Measurements from ENCODE around the gene AREL1. TPM values are rescaled to one million over a fixed set of nuclear protein-coding genes. Genes with fewer than 3 reads are reported as not detected.

Gene AREL1
- total RNA-seq, 1 experiment from 2014 or later, result 45.9 TPM

GRCh38 chr14:74656964-74657363 lies 55.9 kb downstream of the AREL1 start:
- Histone ChIP-seq H4K20me1 (ENCODE audit: insufficient read depth) (no peaks in the 10 kb centered on the region), H3K9me3 (ENCODE audit: control insufficient read depth in 1 of 2, insufficient read depth in 1 of 2, low read depth in 1 of 2, low read length in 2 of 2) (no peaks in the 10 kb centered on the region), H3K4me2 (ENCODE audit: low read length) (no peak overlapping the region), H3K36me3 (ENCODE audit: control insufficient read depth in 1 of 2, insufficient read depth in 2 of 2, low read length in 2 of 2) (peaks cover 3 to 7% of the 10 kb centered on the region in 2 experiments; a peak in 3 of 4 replicates), H3K4me3 (replicated peaks in 1 of 2; ENCODE audit: low read depth in 1 of 2, low read length in 2 of 2) (no peak overlapping the region), H2AFZ (ENCODE audit: low read depth, low read length, poor library complexity, severe bottlenecking) (no peak overlapping the region), H3K79me2 (ENCODE audit: insufficient read depth, low read length) (no peaks in the 10 kb centered on the region), H3K9me2 (ENCODE audit: insufficient read depth) (no peaks in the 10 kb centered on the region), H3K27me3 (ENCODE audit: insufficient read depth, low read length) (no peaks in the 10 kb centered on the region), H3K27ac (ENCODE audit: low read depth, low read length) (no peak overlapping the region), H3K4me1 (ENCODE audit: control insufficient read depth in 1 of 2, insufficient read depth in 2 of 2, low read length in 2 of 2) (no peaks in the 10 kb centered on the region; a peak in 1 of 4 replicates), H3K9ac (ENCODE audit: low read length) (no peak overlapping the region)
- DNase-seq (ENCODE audit: low read depth, low spot score), result no peak
- RAD21 ChIA-PET (ENCODE audit: low non-redundant PET in 1 of 2, low total read pairs in 2 of 2, uncharacterized antibody in 2 of 2, unreplicated experiment in 2 of 2), result no interaction called here
- no peak for ATAC-seq
- no TSS peak for BruUV-seq (replicated peaks)
- TF ChIP-seq ZFX (IDR thresholded peaks at IDR 0.05) (no peak), EZH2 (IDR thresholded peaks at IDR 0.05) (no peak)
- TF ChIP-seq, protein P1, sequence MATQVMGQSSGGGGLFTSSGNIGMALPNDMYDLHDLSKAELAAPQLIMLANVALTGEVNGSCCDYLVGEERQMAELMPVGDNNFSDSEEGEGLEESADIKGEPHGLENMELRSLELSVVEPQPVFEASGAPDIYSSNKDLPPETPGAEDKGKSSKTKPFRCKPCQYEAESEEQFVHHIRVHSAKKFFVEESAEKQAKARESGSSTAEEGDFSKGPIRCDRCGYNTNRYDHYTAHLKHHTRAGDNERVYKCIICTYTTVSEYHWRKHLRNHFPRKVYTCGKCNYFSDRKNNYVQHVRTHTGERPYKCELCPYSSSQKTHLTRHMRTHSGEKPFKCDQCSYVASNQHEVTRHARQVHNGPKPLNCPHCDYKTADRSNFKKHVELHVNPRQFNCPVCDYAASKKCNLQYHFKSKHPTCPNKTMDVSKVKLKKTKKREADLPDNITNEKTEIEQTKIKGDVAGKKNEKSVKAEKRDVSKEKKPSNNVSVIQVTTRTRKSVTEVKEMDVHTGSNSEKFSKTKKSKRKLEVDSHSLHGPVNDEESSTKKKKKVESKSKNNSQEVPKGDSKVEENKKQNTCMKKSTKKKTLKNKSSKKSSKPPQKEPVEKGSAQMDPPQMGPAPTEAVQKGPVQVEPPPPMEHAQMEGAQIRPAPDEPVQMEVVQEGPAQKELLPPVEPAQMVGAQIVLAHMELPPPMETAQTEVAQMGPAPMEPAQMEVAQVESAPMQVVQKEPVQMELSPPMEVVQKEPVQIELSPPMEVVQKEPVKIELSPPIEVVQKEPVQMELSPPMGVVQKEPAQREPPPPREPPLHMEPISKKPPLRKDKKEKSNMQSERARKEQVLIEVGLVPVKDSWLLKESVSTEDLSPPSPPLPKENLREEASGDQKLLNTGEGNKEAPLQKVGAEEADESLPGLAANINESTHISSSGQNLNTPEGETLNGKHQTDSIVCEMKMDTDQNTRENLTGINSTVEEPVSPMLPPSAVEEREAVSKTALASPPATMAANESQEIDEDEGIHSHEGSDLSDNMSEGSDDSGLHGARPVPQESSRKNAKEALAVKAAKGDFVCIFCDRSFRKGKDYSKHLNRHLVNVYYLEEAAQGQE (IDR thresholded peaks at IDR 0.05; ENCODE audit: low read depth), result no peak
- TF ChIP-seq, protein P2, sequence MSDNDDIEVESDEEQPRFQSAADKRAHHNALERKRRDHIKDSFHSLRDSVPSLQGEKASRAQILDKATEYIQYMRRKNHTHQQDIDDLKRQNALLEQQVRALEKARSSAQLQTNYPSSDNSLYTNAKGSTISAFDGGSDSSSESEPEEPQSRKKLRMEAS (IDR thresholded peaks at IDR 0.05), result no peak
- CTCF ChIA-PET, result no interaction called here
- POLR2A ChIA-PET, result no interaction called here
- intact Hi-C loops (cut with micrococcal nuclease), result no loop called here

DNA sequence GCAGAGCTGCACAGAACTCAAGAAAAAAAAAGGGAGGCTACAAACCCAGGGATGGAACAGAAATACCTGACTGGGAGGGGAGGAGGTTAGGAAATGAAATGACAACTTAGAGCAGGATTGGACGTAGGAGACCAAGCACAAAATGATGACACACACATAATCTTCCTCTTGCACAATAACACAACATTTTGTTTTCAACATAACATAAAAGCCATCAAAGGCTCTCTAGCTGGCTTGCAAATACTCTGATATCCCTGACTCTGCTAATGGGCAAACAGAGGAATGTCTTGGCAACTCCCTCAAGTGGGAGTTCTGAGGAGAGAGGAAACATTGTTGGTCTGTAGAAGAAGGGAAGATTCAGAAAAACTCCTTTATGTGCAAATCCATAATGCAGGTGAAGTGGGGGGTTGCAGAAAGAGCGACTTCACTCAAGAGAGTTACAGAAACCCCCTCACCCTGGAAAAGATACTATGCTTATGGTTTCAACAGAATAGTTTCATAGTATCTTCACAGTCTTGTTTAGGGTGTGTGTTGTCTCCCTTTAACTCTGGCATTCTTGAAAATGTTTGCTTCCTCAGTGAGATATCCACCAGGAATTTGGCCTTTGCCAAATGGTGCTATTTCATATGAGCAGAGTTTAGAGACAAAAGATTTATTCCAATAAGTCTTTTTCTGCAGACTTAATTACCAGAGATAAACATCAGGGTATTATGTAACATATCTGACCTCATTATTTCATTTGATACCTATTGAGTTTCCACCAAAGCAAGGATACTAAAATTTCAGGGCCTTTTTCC lies 57.1 kb downstream of the AREL1 start:
- BruUV-seq (replicated peaks), result no TSS peak
- intact Hi-C loops (cut with micrococcal nuclease), result no loop called here
- Histone ChIP-seq H3K79me2 (ENCODE audit: insufficient read depth, low read length) (no peaks in the 10 kb centered on the region), H3K27me3 (ENCODE audit: insufficient read depth, low read length) (no peaks in the 10 kb centered on the region), H3K4me2 (ENCODE audit: low read length) (no peak overlapping the region), H3K27ac (ENCODE audit: low read depth, low read length) (no peak overlapping the region), H2AFZ (ENCODE audit: low read depth, low read length, poor library complexity, severe bottlenecking) (no peak overlapping the region), H3K9me2 (ENCODE audit: insufficient read depth) (no peaks in the 10 kb centered on the region), H3K4me1 (ENCODE audit: control insufficient read depth in 1 of 2, insufficient read depth in 2 of 2, low read length in 2 of 2) (no peaks in the 10 kb centered on the region; a peak in 1 of 4 replicates), H3K9me3 (ENCODE audit: control insufficient read depth in 1 of 2, insufficient read depth in 1 of 2, low read depth in 1 of 2, low read length in 2 of 2) (no peaks in the 10 kb centered on the region), H3K9ac (ENCODE audit: low read length) (no peak overlapping the region), H4K20me1 (ENCODE audit: insufficient read depth) (no peaks in the 10 kb centered on the region), H3K36me3 (ENCODE audit: control insufficient read depth in 1 of 2, insufficient read depth in 2 of 2, low read length in 2 of 2) (peaks cover 0 to 2% of the 10 kb centered on the region in 2 experiments; a peak in 1 of 4 replicates), H3K4me3 (replicated peaks in 1 of 2; ENCODE audit: low read depth in 1 of 2, low read length in 2 of 2) (no peak overlapping the region)
- RAD21 ChIA-PET (ENCODE audit: low non-redundant PET in 1 of 2, low total read pairs in 2 of 2, uncharacterized antibody in 2 of 2, unreplicated experiment in 2 of 2), result no interaction called here
- no peak for ATAC-seq
- no peak for TF ChIP-seq CEBPB (IDR thresholded peaks at IDR 0.05; ENCODE audit: low read depth)
- POLR2A ChIA-PET, result no interaction called here
- CTCF ChIA-PET, result no interaction called here
- DNase-seq (ENCODE audit: low read depth, low spot score), result no peak
